ENCODE results near the gene COQ8A. TPM values are rescaled to one million over a fixed set of nuclear protein-coding genes. Genes with fewer than 3 reads are reported as not detected.
A peak's percentile ranks its signal among the peaks of the same experiment; 100 is the strongest.

Gene COQ8A
- total and polyA plus RNA-seq, 2 experiments from 2014 or later: 22.9 to 26.4 TPM

- TF ChIP-seq EZH2 (IDR thresholded peaks at IDR 0.05; ENCODE audit: borderline replicate concordance) (no peak), CTCF (IDR thresholded peaks at IDR 0.05; ENCODE audit: poor library complexity) (no peak), EZH2phosphoT487 (IDR thresholded peaks at IDR 0.05; ENCODE audit: low read depth, severe bottlenecking, unreplicated experiment) (no peak)
- 77% methylated on average over 19 of the region's 20 CpGs for WGBS (ENCODE audit: low lambda C conversion rate, missing lambda C conversion rate)
- no peak overlapping the region for H3K4me2 ChIP-seq
- no peaks in the 10 kb centered on the region for H3K36me3 ChIP-seq (replicated peaks; ENCODE audit: insufficient read depth, low read depth)
- no peaks in the 10 kb centered on the region for H3K9me2 ChIP-seq (replicated peaks; ENCODE audit: insufficient read depth)
- no peaks in the 10 kb centered on the region for H3K27me3 ChIP-seq
- H2AFZ ChIP-seq: no peak overlapping the region
- H3K4me3 ChIP-seq: no peak overlapping the region
- H3K27ac ChIP-seq: peak overlapping the region; percentile 9
- H3K79me2 ChIP-seq: no peaks in the 10 kb centered on the region
- H4K20me1 ChIP-seq (ENCODE audit: insufficient read depth, poor library complexity, severe bottlenecking): no peaks in the 10 kb centered on the region
- no peak for DNase-seq (ENCODE audit: low spot score)
- no peaks in the 10 kb centered on the region for H3K9me3 ChIP-seq (ENCODE audit: low read depth)
- H3K4me1 ChIP-seq (ENCODE audit: insufficient read depth): peaks cover 25% of the 10 kb centered on the region
These were observed 45.2 kb downstream of the COQ8A start for GRCh38 chr1:226985239-226985838.

- Histone ChIP-seq H3K4me1 (ENCODE audit: insufficient read depth) (peaks cover 31% of the 10 kb centered on the region), H2AFZ (no peak overlapping the region), H3K9me2 (replicated peaks; ENCODE audit: insufficient read depth) (no peaks in the 10 kb centered on the region), H3K79me2 (no peaks in the 10 kb centered on the region), H3K9me3 (ENCODE audit: low read depth) (no peaks in the 10 kb centered on the region), H3K36me3 (replicated peaks; ENCODE audit: insufficient read depth, low read depth) (no peaks in the 10 kb centered on the region), H3K27me3 (no peaks in the 10 kb centered on the region), H3K4me2 (no peak overlapping the region), H3K27ac (peak overlapping the region; percentile 9), H4K20me1 (ENCODE audit: insufficient read depth, poor library complexity, severe bottlenecking) (no peaks in the 10 kb centered on the region), H3K4me3 (no peak overlapping the region)
- DNase-seq (ENCODE audit: low spot score): no peak
- TF ChIP-seq EZH2phosphoT487 (IDR thresholded peaks at IDR 0.05; ENCODE audit: low read depth, severe bottlenecking, unreplicated experiment): no peak
- TF ChIP-seq EZH2 (IDR thresholded peaks at IDR 0.05; ENCODE audit: borderline replicate concordance): no peak
- no peak for TF ChIP-seq CTCF (IDR thresholded peaks at IDR 0.05; ENCODE audit: poor library complexity)
- 74% methylated on average over 25 of the region's 25 CpGs for WGBS (ENCODE audit: low lambda C conversion rate, missing lambda C conversion rate)
These were observed 45.9 kb downstream of the COQ8A start for GRCh38 chr1:226985839-226986463.

- no peaks in the 10 kb centered on the region for H3K27me3 ChIP-seq
- H3K36me3 ChIP-seq (replicated peaks; ENCODE audit: insufficient read depth, low read depth): no peaks in the 10 kb centered on the region
- H3K9me3 ChIP-seq (ENCODE audit: low read depth): no peaks in the 10 kb centered on the region
- H3K4me2 ChIP-seq: no peak overlapping the region
- H3K9me2 ChIP-seq (replicated peaks; ENCODE audit: insufficient read depth): no peaks in the 10 kb centered on the region
- whole genome bisulfite sequencing (ENCODE audit: low lambda C conversion rate, missing lambda C conversion rate): 94% methylated on average over 21 of the region's 21 CpGs
- H3K4me3 ChIP-seq: no peak overlapping the region
- no peaks in the 10 kb centered on the region for H4K20me1 ChIP-seq (ENCODE audit: insufficient read depth, poor library complexity, severe bottlenecking)
- H3K4me1 ChIP-seq (ENCODE audit: insufficient read depth): peaks cover 35% of the 10 kb centered on the region
- no peak overlapping the region for H2AFZ ChIP-seq
- no peaks in the 10 kb centered on the region for H3K79me2 ChIP-seq
- TF ChIP-seq EZH2phosphoT487 (IDR thresholded peaks at IDR 0.05; ENCODE audit: low read depth, severe bottlenecking, unreplicated experiment) (no peak), CTCF (IDR thresholded peaks at IDR 0.05; ENCODE audit: poor library complexity) (no peak), EZH2 (IDR thresholded peaks at IDR 0.05; ENCODE audit: borderline replicate concordance) (no peak)
- H3K27ac ChIP-seq: no peak overlapping the region
- DNase-seq (ENCODE audit: low spot score): no peak
These were observed 46.5 kb downstream of the COQ8A start for GRCh38 chr1:226986496-226987178.

Measured in hepatocyte (in vitro differentiated cells).